Measurements from ENCODE around the gene KDELR3.

DNA sequence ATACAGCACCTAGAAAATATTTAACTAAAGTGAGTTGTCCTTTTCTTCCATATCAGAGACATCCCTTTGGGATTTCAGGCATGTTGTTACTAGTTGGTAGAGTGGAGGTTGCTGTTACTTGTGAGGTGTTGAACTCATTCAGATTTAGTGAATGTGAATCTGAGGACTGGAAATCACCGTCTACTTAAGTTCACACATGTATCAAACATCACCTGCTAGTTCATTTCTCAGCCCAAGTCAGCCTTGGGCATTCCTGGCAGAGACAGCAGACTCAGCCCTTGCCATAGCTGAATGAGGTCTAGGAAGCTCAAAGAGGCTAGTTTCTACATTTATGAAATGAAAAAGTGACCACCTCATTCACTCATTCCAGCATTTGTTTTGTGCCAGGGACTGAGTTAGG lies 9.7 kb downstream of the KDELR3 start:
- TF ChIP-seq EP300 (IDR thresholded peaks at IDR 0.05; ENCODE audit: borderline replicate concordance) (no peak), TCF12 (IDR thresholded peaks at IDR 0.05; ENCODE audit: low read depth) (no peak), CREB1 (IDR thresholded peaks at IDR 0.05; ENCODE audit: low read depth) (no peak)

All from Ishikawa (cell line).